ENCODE measurements around the gene FZR1.

Gene FZR1

DNA sequence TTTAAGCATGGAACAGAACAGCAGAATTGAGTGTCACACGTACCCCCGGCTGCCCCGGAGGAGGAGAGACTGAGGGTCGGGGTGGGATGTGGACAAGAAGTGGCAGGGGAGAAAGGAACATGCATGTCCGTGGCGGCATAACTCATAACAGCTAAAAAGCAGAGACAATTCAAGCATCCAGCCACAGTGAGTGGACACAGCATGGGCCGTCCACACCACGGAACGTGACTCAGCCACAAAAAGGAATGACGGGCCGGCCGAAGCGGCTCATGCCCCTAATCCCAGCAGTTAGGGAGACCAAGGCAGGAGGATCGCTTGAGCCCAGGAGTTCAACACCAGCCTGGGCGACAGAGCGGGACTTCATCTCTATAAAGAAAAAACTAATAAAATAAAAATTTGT lies 13.2 kb upstream of the FZR1 start:
- TF ChIP-seq, protein P1, sequence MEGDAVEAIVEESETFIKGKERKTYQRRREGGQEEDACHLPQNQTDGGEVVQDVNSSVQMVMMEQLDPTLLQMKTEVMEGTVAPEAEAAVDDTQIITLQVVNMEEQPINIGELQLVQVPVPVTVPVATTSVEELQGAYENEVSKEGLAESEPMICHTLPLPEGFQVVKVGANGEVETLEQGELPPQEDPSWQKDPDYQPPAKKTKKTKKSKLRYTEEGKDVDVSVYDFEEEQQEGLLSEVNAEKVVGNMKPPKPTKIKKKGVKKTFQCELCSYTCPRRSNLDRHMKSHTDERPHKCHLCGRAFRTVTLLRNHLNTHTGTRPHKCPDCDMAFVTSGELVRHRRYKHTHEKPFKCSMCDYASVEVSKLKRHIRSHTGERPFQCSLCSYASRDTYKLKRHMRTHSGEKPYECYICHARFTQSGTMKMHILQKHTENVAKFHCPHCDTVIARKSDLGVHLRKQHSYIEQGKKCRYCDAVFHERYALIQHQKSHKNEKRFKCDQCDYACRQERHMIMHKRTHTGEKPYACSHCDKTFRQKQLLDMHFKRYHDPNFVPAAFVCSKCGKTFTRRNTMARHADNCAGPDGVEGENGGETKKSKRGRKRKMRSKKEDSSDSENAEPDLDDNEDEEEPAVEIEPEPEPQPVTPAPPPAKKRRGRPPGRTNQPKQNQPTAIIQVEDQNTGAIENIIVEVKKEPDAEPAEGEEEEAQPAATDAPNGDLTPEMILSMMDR (IDR thresholded peaks at IDR 0.05), result no peak
- H3K27ac ChIP-seq, result no peak overlapping the region

DNA sequence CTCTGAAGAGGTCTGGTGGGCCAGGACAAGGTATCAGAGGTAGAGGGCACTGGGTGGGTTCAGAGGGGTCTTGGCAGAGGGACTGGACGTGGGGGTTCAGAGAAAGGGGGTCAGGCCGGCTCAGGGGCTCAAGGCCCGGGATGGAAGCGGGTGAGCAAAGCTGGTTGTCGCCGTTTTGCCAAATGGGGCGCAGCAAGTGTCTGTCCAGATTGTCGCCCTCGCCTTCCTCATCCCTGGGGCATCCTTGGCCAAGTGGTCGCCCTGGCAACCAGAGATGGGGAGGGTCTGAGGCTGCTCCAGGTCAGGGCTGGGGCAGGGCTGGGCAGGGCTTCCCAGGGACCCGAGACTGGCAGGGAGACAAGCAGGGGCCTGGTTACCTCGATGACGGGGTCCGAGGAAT lies 12.5 kb upstream of the FZR1 start:
- TF ChIP-seq ZFX (IDR thresholded peaks at IDR 0.05; ENCODE audit: borderline replicate concordance), result no peak
- TF ChIP-seq, protein P1 (IDR thresholded peaks at IDR 0.05), result no peak
- no peak overlapping the region for H3K27ac ChIP-seq

DNA sequence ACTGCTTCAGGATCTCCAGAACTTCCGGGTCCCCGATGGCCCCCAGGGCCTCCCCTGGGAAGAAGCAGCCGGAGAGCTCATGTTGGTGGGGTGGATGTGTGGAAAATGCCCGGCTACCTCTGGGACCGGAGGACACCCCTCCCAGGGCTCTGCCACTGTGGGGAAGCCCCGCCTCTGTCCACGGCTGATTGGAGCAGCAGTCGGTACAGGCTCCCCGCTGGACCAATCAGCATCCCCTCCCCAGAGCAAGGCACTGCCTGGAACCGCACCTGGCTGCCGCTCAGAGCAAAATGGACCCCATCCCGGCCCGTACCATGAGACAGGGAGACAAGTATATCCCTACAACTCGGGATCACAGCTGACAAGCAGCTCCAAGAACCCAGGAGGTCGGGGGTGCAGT lies 12.1 kb upstream of the FZR1 start:
- H3K27ac ChIP-seq, result no peak overlapping the region
- TF ChIP-seq, protein P1 (IDR thresholded peaks at IDR 0.05), result no peak
- no peak for TF ChIP-seq ZFX (IDR thresholded peaks at IDR 0.05; ENCODE audit: borderline replicate concordance)

DNA sequence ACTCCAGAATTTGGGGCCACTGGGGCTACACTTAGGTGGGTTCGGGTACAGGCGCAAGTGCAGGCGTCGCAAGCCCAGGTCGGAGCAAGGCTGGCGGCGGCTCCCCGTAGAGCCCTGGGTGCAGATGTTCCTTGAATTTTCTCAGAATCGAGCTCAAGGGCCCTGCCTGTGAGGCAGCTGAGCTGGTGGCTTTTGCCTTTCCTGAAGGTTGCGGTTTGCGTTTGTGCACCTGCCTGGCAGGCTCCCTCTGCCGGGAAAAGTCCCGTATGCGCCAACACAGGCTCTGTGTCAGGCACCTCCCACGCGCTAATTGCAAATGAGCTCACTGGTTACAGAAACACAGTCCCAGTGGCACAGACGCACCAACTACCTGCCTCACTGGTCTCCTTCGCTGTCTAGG lies 11.6 kb upstream of the FZR1 start:
- no peak for TF ChIP-seq ZFX (IDR thresholded peaks at IDR 0.05; ENCODE audit: borderline replicate concordance)
- TF ChIP-seq, protein P1 (IDR thresholded peaks at IDR 0.05), result no peak
- no peak overlapping the region for H3K27ac ChIP-seq

DNA sequence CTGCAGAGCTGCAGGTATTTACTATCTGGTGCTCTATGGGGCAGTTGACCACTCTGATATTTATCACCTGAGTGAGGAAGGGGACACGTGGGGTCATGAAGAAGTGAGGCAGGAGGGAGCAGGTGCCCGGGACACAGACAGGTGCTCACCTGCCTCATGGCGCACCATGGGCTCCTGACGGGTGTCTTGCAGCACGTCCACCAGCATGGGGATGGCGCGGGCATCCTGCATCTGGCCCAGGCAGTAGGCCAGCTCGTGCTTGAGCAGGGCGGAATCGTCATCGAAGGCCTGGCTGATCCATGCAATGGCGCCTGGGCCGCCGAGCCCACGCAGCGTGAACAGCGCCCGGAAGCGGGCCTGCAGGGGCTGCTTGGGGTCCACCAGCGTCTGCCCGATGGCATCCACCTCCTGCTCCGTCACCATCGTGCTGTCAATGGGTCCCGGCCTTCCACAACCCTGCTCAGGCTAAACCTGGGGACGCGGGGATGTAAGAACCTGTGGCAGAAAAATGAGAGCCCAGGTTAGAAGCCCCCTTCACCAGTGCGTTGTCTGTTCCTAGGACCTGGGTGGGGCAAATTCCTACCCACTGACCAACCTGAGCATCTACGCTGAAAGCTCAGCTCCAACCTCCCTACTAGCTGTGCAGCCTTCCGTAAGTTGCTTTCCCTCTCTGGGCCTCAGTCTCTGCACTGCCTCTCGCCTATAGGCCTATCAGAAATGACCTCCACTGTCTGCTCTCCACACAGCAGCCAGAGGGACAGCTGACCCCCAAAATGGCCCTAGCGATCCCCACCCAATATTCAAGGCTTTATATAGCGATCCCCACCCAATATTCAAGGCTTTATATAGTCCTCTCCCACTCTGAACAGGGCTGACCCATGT lies 9.5 kb upstream of the FZR1 start:
- TF ChIP-seq, protein P1 (IDR thresholded peaks at IDR 0.05), result no peak
- TF ChIP-seq ZFX (IDR thresholded peaks at IDR 0.05; ENCODE audit: borderline replicate concordance), result no peak
- no peak overlapping the region for H3K27ac ChIP-seq

DNA sequence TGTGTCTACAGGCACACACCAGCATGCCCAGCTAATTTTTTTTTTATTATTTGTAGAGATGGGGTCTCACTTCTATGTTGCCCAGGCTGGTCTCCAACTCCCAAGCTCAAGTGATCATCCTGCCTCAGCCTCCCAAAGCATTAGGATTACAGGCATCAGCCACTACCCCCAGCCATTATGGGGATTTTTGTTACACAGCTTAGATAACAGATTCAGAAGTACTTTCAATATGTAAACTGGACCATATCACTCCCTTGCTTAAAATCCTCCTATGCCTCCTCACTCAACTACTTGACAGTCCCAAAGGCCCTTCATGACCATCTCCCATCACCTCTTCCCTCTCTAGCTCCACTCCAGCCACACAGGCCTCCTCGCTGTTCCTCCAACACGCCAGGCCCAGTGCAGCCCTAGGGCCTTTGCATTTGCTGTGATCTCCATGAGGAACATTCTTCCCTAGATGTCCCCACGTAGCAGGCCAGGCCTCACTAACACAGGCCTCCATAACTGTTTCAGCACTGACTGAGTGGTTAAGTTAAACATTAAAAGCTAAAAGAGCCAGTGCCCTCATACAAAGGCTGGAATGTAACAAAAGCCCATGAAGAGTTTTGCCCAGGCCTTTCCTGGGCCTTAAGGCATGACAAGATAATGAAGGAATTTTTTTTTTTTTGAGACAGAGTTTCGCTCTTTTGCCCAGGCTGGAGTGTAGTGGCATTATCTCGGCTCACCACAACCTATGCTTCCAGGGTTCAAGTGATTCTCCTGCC lies 8.2 kb upstream of the FZR1 start:
- TF ChIP-seq ZFX (IDR thresholded peaks at IDR 0.05; ENCODE audit: borderline replicate concordance), result no peak
- TF ChIP-seq, protein P1 (IDR thresholded peaks at IDR 0.05), result no peak
- H3K27ac ChIP-seq, result no peak overlapping the region
